Chondrocyte (in vitro differentiated cells): Measurements from ENCODE around the gene LRP10. TPM values are rescaled to one million over a fixed set of nuclear protein-coding genes. Genes with fewer than 3 reads are reported as not detected.
A peak's percentile ranks its signal among the peaks of the same experiment; 100 is the strongest.

ENCODE experiments used
- DNase-seq: peaks from one replicate; pipeline ENCODE4 v3.0.0; 2021; ENCODE audit warnings: mixed read lengths, low spot score
- H3K27ac Mint-ChIP-seq: one replicate; pipeline ENCODE4 v1.8.0; 2021; ENCODE audit warnings: mild to moderate bottlenecking, moderate library complexity, mixed read lengths; ENCODE audit not compliant: unreplicated experiment
- H3K27me3 Mint-ChIP-seq: 2 replicates; pipeline ENCODE4 v1.8.0; 2021; ENCODE audit warnings: low read depth, mixed read lengths
- H3K36me3 Mint-ChIP-seq: 2 replicates; pipeline ENCODE4 v1.8.0; 2021; ENCODE audit warnings: low read depth, mixed read lengths
- H3K4me1 Mint-ChIP-seq: 2 replicates; pipeline ENCODE4 v1.8.0; 2021; ENCODE audit warnings: low read depth, mild to moderate bottlenecking, mixed read lengths
- H3K4me3 Mint-ChIP-seq: one replicate; pipeline ENCODE4 v1.8.0; 2021; ENCODE audit warnings: mild to moderate bottlenecking, moderate library complexity, mixed read lengths; ENCODE audit not compliant: unreplicated experiment
- H3K9me3 Mint-ChIP-seq: 2 replicates; pipeline ENCODE4 v1.8.0; 2021; ENCODE audit warnings: low read depth, mixed read lengths
- CTCF ChIP-seq: fragments of 200-600 bp; sonication (generic); IDR thresholded peaks from 2 replicates; pipeline ENCODE4 v1.5.0; 2021; ENCODE audit warnings: antibody characterized with exemption, mild to moderate bottlenecking, moderate library complexity
- total RNA-seq: library from RNA; stranded (reverse); gene quantifications from 3 replicates; pipeline ENCODE4 v1.2.1, GENCODE V29; 2021

The LRP10 gene
- total RNA-seq, 1 donor from 2014 or later = 167 TPM

GRCh38 chr14:22878271-22879246 is 7.0 kb downstream of the LRP10 start:
- no peaks in the 10 kb centered on the region for H3K9me3 Mint-ChIP-seq
- H3K27me3 Mint-ChIP-seq = no peaks in the 10 kb centered on the region
- DNase-seq = no peak
- peaks cover 34% of the 10 kb centered on the region for H3K36me3 Mint-ChIP-seq
- H3K4me1 Mint-ChIP-seq = peaks cover 13% of the 10 kb centered on the region
- TF ChIP-seq CTCF = no peak
- peak overlapping the region; percentile 57 for H3K27ac Mint-ChIP-seq
- no peak overlapping the region for H3K4me3 Mint-ChIP-seq

GRCh38 chr14:22882064-22882463 is 10.5 kb downstream of the LRP10 start:
- Mint-ChIP-seq H3K9me3 (no peaks in the 10 kb centered on the region), H3K27ac (no peak overlapping the region), H3K4me1 (peaks cover 12% of the 10 kb centered on the region), H3K36me3 (peaks cover 17% of the 10 kb centered on the region), H3K27me3 (no peaks in the 10 kb centered on the region), H3K4me3 (no peak overlapping the region)
- DNase-seq = no peak
- TF ChIP-seq CTCF = no peak

- no peak for DNase-seq
- peaks cover 17% of the 10 kb centered on the region for H3K4me1 Mint-ChIP-seq
- peaks cover 15% of the 10 kb centered on the region for H3K36me3 Mint-ChIP-seq
- H3K4me3 Mint-ChIP-seq = no peak overlapping the region
- no peak overlapping the region for H3K27ac Mint-ChIP-seq
- no peaks in the 10 kb centered on the region for H3K9me3 Mint-ChIP-seq
- TF ChIP-seq CTCF = no peak
- H3K27me3 Mint-ChIP-seq = no peaks in the 10 kb centered on the region
These were observed 11.1 kb downstream of the LRP10 start for GRCh38 chr14:22882529-22883172.

- peak within 1 kb of the TSS; percentile 8 for H3K27ac Mint-ChIP-seq
These were observed 11.8 kb downstream of the LRP10 start, which contains the start of gene REM2 for GRCh38 chr14:22883173-22883976. TSS of gene REM2 (plus strand) at chr14:22883222. CDS start at chr14:22883288, 66 bp downstream.

More at GRCh38 chr14:22883173-22883976, 11.8 kb downstream of the LRP10 start, which contains the start of gene REM2:
- DNase-seq = no peak
- TF ChIP-seq CTCF = no peak
- H3K4me1 Mint-ChIP-seq = peaks cover 22% of the 10 kb centered on the region
- H3K36me3 Mint-ChIP-seq = peaks cover 8% of the 10 kb centered on the region
- H3K4me3 Mint-ChIP-seq = no peak within 1 kb of the TSS
- no peaks in the 10 kb centered on the region for H3K27me3 Mint-ChIP-seq
- no peaks in the 10 kb centered on the region for H3K9me3 Mint-ChIP-seq
